Right kidney (tissue), 9 donors: Measurements from ENCODE around the gene CCDC43.
A peak's percentile ranks its signal among the peaks of the same experiment; 100 is the strongest.
"Not testable (repeated sequence)": the region's sequence is repeated elsewhere in the genome, so short reads cannot be mapped to it uniquely, and the experiment has no call there.

Experiments
- DNase-seq: peaks from one replicate; pipeline ENCODE4 v3.0.0-alpha.2; 2016
- long read RNA-seq, 8 donors: transcript quantifications; one replicate each; lab custom pipeline, GENCODE V29; 2026

Gene CCDC43, protein sequence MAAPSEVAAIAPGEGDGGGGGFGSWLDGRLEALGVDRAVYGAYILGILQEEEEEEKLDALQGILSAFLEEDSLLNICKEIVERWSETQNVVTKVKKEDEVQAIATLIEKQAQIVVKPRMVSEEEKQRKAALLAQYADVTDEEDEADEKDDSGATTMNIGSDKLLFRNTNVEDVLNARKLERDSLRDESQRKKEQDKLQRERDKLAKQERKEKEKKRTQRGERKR
- long read RNA-seq, donor 1, transcript CCDC43-201 (5 exons, 2,082 nt), result major isoform, 13 of 16 reads
- long read RNA-seq, donor 1, partial matches to known transcripts, result 0 of 16 reads
- long read RNA-seq, donor 1, other reads (novel, unspliced or antisense), result 0 of 16 reads
- long read RNA-seq, donor 2, partial matches to known transcripts, result 0 of 4 reads
- long read RNA-seq, donor 2, other reads (novel, unspliced or antisense), result 0 of 4 reads
- long read RNA-seq, donor 3, partial matches to known transcripts, result 0 of 6 reads
- long read RNA-seq, donor 3, other reads (novel, unspliced or antisense), result 0 of 6 reads
- long read RNA-seq, donor 4, transcript CCDC43-201 (5 exons, 2,082 nt), result major isoform, 6 of 12 reads
- long read RNA-seq, donor 4, partial matches to known transcripts, result 0 of 12 reads
- long read RNA-seq, donor 4, other reads (novel, unspliced or antisense), result 0 of 12 reads
- long read RNA-seq, donor 5, transcript CCDC43-201 (5 exons, 2,082 nt), result major isoform, 15 of 15 reads
- long read RNA-seq, donor 5, partial matches to known transcripts, result 0 of 15 reads
- long read RNA-seq, donor 5, other reads (novel, unspliced or antisense), result 0 of 15 reads
- long read RNA-seq, donor 6, transcript CCDC43-201 (5 exons, 2,082 nt), result major isoform, 8 of 11 reads
- long read RNA-seq, donor 6, partial matches to known transcripts, result 0 of 11 reads
- long read RNA-seq, donor 6, other reads (novel, unspliced or antisense), result 0 of 11 reads
- long read RNA-seq, donor 7, result 0 reads
- long read RNA-seq, donor 8, transcript CCDC43-201 (5 exons, 2,082 nt), result major isoform, 5 of 6 reads
- long read RNA-seq, donor 8, partial matches to known transcripts, result 0 of 6 reads
- long read RNA-seq, donor 8, other reads (novel, unspliced or antisense), result 0 of 6 reads

DNA sequence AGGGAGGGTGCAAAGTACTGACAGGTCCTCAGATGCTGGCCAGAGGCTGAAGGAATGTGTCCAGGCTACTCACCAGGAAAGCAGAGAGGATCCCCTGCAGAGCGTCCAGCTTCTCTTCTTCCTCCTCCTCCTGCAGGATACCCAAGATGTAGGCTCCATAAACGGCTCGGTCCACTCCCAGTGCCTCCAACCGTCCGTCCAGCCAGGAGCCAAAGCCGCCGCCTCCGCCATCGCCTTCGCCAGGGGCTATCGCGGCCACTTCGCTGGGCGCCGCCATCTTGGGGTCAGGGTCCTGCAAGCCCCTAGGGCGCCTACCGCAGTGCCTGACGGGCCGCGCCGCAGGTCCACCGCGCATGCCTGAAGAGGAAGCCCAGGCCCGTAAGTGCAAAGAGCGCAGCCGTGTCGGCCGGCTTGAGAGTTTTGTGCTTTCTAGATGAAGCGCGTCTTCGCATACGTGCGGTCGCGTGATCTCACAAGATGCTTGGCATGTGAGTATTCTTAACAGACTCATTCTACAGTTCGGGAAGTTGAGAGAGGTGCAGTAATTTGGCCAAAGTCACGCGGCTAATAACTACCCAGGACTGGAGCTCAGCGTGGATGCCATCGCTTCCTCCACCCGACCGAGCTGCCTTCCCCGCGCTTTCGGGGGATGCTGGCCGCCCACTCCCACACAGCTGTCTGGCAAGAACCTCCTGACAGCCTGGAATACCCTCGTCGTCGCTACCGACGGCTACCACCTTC, at the start of gene CCDC43:
TSS of gene CCDC43 (minus strand) at position 300 of the 741 bp plus-strand sequence. CDS start at position 277, 23 bp downstream.
- peak; percentile 93 for DNase-seq

DNA sequence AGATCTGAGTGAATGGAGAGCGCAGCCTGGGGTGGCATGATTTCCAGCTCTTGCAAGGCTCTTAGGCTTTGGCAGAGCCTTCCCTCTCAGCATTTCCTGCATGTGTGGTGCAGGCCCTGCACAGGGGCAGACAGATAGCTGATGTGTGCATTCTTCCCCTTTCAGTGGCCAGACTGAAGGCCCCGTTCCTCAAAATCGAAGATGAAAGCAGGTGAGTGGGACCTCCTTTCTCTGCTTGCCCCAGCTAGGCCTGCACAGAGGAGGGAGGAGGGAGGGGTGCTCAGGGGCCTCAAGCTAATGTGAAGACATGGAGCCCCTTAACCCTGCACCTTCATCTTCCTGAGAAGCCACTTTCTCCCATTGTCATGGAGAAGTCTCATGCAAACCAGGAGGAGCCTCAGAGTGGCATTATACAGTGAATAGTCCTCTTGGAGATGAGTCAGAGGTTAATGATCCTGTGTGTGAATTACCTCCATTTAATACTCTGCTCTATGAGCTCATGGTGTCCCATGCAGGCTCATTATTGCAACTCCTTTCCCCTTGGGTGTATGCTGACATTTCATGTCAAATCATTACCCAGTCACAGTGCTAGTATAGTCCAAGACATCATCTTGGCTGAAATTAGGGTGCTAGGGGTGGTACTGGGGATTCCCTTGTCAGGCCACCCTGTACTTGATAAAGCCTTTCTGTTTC, 48.8 kb upstream of the CCDC43 start:
- DNase-seq, result no peak

DNA sequence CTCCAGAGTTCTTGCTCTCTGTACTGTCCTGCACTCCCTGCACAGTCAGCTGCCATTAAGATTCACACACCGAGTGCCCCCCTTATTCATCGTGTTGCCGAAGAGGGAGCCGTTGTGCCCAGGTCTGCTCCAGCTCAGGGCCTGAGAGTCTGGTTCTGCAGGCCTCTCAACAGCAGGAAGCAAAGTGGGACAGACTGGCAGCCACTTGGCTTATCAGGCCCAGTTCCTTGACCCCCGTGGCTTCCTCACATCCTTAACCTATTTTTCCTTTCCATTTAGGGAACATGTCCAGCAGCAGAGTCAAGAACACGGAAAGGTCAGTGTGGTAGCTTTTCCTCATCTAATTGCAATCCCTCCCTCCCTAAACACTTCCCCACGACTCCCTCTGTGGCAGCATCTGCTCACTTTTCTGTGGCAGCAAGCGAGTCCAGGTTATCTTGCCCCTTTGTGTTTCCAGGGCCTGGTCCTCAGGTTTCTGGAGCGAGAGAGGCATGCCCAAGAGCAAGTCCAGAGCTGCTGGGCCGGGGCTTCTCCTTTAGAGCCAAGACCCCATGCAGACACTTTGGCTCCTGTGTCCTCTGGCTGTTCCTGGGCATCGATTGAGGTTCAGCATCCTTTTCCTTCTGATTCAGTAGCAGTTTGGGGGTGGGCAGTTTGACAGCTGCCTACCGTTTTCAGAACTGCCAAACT, 47.1 kb upstream of the CCDC43 start:
- no peak for DNase-seq

DNA sequence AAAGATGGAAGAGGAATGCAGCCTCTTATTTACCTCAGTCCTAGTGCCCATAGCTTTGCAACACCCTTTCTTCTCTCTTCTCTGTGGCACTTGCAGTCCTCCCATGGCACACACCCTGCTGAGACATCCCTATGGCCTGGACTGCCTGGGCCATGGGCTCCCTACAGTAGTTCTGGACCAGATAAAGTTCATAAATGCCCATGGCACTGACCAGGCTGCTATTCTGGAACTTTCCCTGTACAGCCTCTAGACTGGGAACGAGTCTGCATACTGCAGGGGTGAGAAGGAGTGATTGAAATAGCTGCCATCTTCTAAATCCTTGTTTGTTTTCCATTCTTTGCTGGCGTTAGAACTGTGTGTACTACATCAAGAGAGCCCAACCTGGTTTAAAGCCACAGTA, 44.7 kb upstream of the CCDC43 start:
- no peak for DNase-seq

DNA sequence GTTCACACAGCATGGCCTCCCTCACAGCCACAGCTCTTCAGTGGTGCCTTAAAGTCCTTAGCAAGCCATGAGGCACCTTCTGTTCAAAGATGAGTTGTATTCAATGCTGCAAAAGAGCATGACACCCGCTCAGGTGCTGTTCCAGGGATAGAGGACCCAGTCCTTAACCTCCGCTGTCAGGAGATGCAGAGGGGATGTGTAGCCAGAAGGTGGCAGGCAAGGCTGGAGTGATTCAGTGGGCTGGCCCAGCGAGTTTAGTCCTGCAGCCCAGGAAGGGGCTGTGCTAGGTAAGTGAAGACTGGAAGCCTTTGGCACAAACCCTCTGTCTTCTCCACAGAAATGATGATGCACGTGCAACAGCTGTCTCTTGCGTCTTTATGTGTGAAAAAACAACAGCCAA, 44.2 kb upstream of the CCDC43 start:
- no peak for DNase-seq

DNA sequence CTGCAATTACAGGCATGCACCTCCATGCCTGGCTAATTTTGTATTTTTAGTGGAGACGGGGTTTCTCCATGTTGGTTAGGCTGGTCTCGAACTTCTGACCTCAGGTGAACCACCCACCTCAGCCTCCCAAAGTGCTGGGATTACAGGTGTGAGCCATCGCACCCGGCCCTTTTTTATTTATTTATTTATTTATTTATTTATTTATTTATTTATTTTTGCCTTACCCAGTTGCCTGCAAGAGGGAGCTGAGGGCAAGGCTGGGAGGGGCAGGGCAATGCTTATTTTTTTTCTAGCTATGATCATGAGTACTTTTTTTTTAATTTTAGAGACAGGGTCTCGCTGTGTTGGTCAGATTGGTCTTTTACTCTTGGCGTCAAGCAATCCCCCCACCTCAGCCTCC, 36.5 kb upstream of the CCDC43 start:
- not testable (repeated sequence) for DNase-seq

DNA sequence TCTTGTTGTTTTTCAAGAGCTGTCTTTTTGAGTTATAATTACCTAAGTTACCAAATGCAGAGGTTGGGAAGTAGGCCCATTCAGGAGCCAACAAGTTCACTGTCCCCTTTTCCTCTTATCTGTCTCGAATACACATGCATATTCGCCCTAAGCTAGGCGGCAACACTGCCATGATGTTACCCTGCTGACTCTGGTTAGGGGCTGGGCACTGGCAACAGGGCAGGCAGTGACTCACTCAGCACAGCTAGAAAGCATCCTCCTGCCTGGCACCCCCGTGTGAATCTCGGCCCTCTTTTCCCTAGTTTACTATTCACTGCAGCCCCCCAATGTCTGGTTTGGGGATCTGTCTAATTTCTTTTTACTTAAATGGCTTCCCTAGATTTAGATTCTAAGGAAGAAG, 32.7 kb upstream of the CCDC43 start:
- no peak for DNase-seq

DNA sequence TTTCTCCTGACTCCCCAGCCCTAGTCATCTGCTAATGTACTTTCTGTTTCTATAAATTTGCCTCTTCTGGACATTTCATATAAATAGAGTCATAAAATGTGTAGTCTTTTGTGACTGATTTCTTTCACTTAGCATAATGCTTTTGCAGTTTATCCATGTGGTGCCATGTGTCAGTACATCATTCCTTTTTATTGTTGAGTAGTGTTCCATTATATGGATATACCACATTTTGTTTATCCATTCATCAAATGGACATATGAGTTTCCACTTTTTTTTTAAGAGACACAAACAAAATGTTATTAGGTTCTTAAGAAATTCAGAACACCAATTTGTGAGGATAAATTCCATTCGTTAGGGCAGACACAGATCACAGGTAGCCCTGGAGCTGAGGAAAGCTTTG, 29.9 kb upstream of the CCDC43 start:
- no peak for DNase-seq

DNA sequence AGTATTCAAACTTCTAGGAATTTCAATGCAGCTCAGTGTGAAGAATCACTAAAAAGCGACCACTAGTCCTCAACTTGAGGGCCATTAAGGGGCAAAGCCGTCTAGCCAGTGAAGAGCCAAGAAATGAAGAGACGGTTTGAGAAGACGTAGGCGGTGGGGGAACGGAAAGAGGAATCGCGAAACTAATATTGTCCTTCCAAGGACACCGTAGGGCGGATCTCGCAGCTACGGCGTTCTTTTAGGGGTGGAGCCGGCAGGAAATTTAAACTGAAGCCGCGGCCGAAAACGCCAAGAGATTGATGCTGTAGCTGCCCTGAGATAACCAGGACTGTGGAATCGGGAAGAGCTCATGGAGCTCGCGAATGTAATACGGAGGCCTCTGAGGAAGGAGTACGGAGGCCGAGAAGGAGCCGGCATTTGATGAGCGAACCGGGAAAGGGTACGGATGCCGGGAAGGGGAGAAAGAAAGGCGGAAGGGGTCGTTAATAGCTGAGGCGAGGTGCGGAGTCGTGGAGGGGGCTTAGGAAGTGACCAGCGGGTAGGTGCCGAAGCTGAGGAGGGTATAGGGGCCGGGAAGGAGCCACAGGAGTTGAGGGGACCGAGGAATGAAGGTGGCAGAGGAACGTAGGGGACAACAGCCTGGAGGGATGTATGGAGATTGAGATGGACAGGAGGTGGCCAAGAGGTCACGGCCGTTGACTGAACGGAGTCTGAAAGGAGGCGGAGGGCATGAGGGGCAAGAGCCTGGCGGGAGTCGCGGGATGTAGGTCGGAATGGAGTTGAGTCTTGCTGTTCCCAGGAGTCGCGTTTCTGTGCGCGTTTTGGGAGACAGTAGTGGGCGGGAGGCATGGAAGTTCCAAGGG, 19.1 kb upstream of the CCDC43 start, which contains the start of gene DBF4B:
TSS of gene DBF4B (plus strand) at position 265 of the 863 bp plus-strand sequence. CDS start at position 421, 156 bp downstream.
- peak; percentile 82 for DNase-seq

DNA sequence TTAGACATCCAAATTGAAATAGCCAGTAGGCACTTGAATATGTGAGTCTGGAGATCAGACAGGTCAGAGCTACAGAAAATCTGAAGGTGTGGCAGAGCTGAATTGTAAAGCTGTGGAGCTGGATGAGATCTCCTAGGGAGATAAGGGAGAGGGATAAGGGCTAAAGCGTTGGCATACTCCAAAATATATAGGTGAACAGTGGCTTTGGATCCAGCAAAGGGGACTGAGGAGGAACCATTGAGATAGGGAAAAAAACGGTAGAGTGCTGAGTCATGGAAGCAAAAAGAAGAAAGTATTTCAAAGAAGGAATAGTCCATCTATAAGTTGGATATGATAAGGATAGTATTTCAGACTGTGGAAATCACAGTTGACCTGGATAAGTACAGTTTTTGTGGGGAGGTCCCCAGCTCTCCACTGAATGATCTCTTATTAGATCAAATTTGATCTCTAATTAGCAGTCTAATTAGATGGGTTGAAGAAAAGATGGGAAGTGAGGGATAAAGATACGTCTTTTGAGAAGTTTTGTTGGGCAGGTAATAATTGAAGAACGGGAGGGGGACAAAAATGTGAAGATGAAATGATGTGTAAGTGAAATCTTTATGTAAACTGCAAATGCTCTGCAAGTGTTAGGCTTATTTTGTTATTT, 18.3 kb upstream of the CCDC43 start:
- no peak for DNase-seq

DNA sequence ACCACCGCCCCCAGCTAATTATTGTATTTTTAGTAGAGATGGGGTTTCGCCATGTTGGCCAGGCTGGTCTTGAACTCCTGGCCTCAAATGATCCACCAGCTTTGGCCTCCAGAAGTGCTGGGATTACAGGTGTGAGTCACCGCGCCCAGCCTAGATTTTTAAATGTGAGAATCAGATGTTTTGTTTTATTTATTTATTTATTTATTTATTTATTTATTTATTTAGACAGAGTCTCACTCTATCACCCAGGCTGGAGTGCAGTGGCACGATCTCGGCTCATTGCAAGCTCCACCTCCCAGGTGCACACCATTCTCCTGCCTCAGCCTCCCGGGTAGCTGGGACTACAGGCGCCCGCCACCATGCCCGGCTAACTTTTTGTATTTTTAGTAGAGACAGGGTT, 10.7 kb upstream of the CCDC43 start:
- not testable (repeated sequence) for DNase-seq

DNA sequence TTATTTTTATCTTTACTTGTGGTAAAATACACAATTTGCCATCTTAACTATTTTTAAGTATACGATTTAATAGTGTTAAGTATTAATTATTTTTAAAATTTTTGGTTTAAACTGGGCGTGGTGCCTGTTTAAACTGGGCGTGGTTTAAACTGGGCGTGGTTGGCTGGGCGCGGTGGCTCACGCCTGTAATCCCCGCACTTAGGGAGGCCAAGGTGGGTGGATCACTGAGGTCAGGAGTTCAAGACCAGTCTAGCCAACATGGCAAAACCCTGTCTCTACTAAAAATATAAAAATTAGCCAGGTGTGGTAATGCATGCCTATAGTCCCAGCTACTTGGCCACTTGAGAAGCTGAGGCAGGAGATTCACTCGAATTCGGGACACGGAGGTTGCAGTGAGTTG, 4.0 kb upstream of the CCDC43 start:
- no peak for DNase-seq

DNA sequence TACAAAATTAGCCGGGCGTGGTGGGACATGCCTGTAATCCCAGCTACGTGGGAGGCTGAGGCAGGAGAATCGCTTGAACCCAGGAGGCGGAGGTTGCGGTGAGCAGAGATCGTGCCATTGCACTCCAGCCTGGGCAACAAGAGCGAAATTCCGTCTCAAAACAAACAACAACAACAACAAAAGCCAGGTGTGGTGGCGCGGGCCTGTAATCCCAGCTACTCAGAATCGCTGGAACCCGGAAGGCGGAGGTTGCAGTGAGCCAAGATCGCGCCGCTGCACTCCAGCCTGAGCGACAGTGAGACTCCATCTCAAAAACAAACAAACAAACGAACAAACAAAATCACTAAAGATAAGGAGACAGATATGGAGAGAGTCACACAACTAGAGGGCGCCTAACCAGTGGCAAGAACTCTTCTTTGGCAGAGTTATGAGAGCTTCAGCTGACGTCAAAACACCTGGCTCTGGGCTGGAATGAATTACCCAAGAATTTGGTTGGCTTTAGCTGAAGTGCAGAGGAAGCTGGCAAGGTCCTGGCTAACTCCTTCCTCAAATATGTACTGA, 1.2 kb upstream of the CCDC43 start:
- DNase-seq, result not testable (repeated sequence)

DNA sequence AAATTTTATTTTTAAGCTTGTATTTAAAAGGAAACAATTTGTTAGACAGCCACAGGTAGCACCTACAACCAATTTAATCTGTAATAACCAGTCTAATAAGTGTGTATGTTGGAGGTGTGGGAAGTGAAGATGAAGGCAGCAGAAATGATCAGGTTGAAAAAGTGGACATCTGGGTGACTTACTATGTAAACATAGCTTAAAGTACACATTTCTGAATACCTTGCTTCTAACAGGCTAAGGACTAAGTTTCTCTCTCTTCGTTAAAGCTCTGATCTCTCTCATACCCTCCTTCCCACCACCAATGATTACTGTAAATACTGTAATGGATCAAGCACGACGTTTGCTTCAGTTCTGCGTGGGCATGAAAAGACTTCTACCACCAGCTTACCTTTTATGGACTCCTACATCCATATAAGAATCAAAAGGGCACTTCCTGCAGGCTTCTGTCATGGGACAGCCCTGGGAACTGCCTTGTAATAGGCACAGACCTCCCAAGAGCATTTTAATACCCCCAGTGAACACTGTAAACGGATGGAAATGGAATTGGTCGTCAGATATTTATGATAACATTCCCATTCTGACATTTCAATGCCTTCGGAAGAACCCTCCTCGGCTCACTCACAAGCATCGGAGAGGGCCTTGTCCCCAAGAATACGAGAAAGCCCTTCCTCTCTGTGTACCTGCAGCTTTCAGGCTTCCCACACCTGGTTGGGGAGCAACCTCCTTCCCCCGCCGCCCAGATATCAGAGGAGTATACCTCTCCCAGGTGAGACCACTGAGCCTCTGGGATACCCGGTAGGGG, 700 bp downstream of the CCDC43 start:
- DNase-seq, result no peak

DNA sequence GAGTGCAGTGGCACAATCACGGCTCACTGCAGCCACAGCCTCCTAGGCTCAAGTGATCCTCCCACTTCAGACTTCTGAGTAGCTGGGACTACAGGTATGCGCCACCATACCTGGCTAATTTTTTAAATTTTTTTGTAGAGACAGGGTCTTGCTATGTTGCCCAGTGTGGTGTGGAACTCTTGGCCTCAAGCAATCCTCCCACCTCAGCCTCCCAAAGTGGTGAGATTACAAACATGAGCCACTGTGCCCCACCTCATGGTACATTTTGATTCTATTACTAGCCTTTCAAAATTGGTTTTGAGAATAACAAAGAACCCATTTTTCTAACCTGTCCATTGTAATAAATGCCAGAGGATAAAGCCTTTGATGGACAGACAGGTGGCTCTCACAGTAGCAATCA, 1.4 kb downstream of the CCDC43 start:
- no peak for DNase-seq

DNA sequence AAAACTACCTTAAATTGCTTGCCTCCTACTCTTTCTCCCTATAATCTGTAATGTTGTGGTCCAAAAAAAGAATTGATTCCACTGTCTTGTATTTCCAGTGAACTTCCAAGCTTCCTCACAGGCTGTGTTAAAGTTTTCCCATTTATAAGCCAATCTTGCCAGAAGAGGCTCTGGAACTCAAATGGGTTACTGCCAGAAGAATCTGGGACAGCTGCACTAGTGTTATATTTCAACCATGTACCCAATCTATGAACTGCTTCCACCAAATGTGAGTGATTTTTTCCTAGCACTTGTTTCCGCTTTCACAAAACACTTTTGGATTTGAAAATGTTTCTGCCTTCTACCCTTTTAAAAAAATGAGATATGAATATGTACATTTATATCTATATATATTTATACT, 1.8 kb downstream of the CCDC43 start:
- no peak for DNase-seq

DNA sequence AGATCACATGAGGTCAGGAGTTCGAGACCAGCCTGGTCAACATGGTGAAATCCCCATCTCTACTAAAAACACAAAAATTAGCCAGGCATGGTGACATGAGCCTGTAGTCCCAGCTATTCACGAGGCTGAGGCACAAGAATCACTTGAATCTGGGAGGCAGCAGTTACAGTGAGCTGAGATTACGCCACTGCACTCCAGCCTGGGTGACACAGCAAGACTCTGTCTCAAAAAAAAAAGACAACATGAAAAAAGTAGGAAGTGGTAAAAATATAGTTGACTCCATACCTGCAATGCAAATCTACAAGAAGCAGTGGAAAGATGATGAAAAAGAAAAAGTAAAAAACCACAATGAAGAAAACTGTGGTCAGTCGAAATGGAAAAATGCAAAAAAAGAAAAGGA, 6.3 kb downstream of the CCDC43 start:
- DNase-seq, result not testable (repeated sequence)

DNA sequence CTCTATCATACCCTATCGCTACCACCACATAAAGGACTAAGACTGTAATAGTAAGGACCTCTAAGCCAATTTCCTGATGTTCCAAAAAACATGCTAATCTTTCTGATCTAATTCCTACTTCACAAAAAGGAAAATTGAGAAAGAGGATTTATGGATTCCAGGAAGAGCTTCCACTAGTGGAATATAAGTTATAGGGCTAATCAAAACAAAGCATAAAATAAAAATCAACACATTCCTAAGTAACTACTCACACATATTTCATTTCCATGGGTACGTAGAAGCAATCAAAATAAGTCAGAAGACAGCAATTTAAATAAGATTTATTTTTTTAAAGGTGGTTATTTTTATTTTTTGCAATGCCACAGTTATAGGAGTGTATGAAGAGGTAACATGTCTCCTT, 12.4 kb downstream of the CCDC43 start:
- DNase-seq, result no peak
